Measurements from ENCODE around the gene PPP6R1. TPM values are rescaled to one million over a fixed set of nuclear protein-coding genes. Genes with fewer than 3 reads are reported as not detected.
A peak's percentile ranks its signal among the peaks of the same experiment; 100 is the strongest.
"Not testable (repeated sequence)": the region's sequence is repeated elsewhere in the genome, so short reads cannot be mapped to it uniquely, and the experiment has no call there.

The PPP6R1 gene
- total RNA-seq, 1 donor from 2014 or later = 71.5 TPM

GRCh38 chr19:55206664-55207500, 51.9 kb downstream of the PPP6R1 start:
- H3K9me3 Mint-ChIP-seq = no peaks in the 10 kb centered on the region
- peak overlapping the region; percentile 94 for H3K27ac Mint-ChIP-seq
- H3K27me3 Mint-ChIP-seq = peaks cover 18% of the 10 kb centered on the region
- H3K4me3 Mint-ChIP-seq = peak overlapping the region; percentile 83
- no peaks in the 10 kb centered on the region for H3K36me3 Mint-ChIP-seq
- TF ChIP-seq, protein P1, sequence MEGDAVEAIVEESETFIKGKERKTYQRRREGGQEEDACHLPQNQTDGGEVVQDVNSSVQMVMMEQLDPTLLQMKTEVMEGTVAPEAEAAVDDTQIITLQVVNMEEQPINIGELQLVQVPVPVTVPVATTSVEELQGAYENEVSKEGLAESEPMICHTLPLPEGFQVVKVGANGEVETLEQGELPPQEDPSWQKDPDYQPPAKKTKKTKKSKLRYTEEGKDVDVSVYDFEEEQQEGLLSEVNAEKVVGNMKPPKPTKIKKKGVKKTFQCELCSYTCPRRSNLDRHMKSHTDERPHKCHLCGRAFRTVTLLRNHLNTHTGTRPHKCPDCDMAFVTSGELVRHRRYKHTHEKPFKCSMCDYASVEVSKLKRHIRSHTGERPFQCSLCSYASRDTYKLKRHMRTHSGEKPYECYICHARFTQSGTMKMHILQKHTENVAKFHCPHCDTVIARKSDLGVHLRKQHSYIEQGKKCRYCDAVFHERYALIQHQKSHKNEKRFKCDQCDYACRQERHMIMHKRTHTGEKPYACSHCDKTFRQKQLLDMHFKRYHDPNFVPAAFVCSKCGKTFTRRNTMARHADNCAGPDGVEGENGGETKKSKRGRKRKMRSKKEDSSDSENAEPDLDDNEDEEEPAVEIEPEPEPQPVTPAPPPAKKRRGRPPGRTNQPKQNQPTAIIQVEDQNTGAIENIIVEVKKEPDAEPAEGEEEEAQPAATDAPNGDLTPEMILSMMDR (conservative IDR thresholded peaks at IDR 0.05) = no peak
- DNase-seq (ENCODE audit: extremely low spot score, unreplicated experiment) = no peak
- peaks cover 13% of the 10 kb centered on the region for H3K4me1 Mint-ChIP-seq (ENCODE audit: unreplicated experiment)

DNA sequence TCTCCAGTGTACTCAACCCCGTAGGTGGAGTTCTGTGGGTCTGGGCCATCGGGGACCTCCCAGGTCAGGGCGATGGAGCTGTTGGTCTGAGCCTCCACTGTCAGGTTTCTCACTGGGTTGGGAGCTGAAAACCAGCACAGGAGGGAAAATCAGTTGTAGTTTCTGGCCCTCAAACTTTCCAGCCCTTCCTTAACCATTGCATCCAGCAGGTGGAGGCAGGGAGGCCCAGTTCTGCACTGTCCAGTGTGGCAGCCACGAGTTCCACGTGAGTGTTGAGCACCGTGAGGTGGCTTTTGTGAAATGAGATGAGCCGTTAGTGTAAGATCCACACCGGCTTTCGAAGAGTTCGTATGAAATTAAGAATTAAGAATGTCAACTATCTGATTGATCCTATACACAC, 56.6 kb downstream of the PPP6R1 start:
- DNase-seq (ENCODE audit: extremely low spot score, unreplicated experiment); H3K27ac Mint-ChIP-seq; H3K4me1 Mint-ChIP-seq (ENCODE audit: unreplicated experiment); H3K36me3 Mint-ChIP-seq; H3K9me3 Mint-ChIP-seq; H3K4me3 Mint-ChIP-seq: not testable (repeated sequence)
- H3K27me3 Mint-ChIP-seq = peaks cover 30% of the 10 kb centered on the region
- TF ChIP-seq, protein P1 (conservative IDR thresholded peaks at IDR 0.05) = peak; percentile 35

DNA sequence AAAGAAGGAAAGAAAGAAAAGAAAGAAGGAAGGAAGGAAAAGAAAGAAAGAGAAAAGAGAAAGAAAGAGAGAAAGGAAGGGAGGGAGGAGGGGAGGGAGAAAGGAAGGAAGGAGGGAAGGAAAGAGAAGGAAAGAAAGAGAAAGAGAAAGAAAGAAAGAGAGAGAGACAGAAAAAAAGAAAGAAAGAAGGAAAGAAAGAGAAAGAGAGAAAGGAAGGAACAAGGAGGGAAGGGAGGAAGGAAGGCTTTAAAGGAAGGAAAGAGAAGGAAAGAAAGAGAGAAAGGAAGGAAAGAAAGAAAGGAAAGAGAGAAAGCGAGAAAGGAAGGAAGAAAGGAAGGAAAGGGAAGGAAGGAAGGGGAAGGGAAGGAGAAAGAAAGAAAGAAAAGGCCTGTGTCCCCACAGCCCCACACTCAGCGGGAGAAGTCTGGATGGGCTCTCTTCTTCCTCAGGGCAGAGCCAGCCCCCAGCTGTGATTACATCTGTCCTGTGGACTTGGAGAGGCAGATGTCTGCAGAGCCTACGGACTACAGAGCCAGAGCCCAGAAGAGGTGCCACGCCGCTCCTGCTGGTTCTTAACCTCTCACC, 59.1 kb downstream of the PPP6R1 start:
- Mint-ChIP-seq H3K27ac (no peak overlapping the region), H3K36me3 (no peaks in the 10 kb centered on the region), H3K4me1 (ENCODE audit: unreplicated experiment) (no peaks in the 10 kb centered on the region), H3K27me3 (peaks cover 28% of the 10 kb centered on the region), H3K4me3 (no peak overlapping the region), H3K9me3 (no peaks in the 10 kb centered on the region)
- TF ChIP-seq, protein P1 (conservative IDR thresholded peaks at IDR 0.05) = no peak
- no peak for DNase-seq (ENCODE audit: extremely low spot score, unreplicated experiment)

DNA sequence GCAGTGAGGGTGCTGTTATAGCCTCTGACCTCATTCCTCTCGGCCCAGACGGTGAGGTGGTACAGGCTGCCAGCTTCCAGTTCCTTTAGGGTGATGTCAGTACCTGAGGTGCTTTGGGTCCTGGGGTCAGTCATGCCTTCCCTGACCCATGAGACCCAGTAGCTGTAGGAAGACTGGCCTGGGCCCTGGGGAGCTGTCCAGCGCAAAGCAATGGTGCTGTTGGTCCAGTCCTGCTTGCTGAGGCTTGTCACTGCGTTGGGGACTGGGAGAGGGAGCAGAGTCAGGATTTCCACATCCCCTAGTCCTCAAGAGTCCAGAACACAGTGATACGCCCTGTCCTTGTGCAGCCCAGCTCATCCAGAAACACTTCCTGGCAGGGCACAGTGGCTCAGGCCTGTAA, 60.2 kb downstream of the PPP6R1 start:
- Mint-ChIP-seq H3K4me1 (ENCODE audit: unreplicated experiment) (no peaks in the 10 kb centered on the region), H3K27me3 (peaks cover 25% of the 10 kb centered on the region), H3K4me3 (no peak overlapping the region), H3K36me3 (no peaks in the 10 kb centered on the region), H3K27ac (no peak overlapping the region), H3K9me3 (no peaks in the 10 kb centered on the region)
- TF ChIP-seq, protein P1 (conservative IDR thresholded peaks at IDR 0.05) = no peak
- no peak for DNase-seq (ENCODE audit: extremely low spot score, unreplicated experiment)

DNA sequence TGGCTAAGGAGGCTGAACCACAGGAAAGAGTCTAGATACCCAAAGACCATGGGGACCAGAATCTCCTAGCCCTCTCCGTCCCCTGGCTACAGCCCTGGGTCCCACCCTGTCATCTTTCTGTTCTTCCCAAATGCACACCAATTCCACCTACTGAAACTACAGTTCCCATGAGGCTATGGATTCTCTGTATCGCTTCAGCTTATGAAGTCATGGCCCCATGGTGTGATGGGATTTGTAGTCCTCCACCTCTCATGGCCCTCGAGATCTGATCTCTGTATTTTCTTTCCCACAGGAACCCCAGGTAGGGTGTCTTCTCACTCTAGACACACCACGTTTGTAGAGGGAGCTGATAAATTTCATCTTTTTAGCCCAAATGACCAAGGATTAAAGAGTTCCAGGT, 61.3 kb downstream of the PPP6R1 start:
- no peaks in the 10 kb centered on the region for H3K9me3 Mint-ChIP-seq
- TF ChIP-seq, protein P1 (conservative IDR thresholded peaks at IDR 0.05) = no peak
- no peak overlapping the region for H3K27ac Mint-ChIP-seq

More for the DNA sequence above, 61.3 kb downstream of the PPP6R1 start:
- H3K4me1 Mint-ChIP-seq (ENCODE audit: unreplicated experiment) = no peaks in the 10 kb centered on the region
- peaks cover 25% of the 10 kb centered on the region for H3K27me3 Mint-ChIP-seq
- no peaks in the 10 kb centered on the region for H3K36me3 Mint-ChIP-seq
- no peak overlapping the region for H3K4me3 Mint-ChIP-seq
- DNase-seq (ENCODE audit: extremely low spot score, unreplicated experiment) = no peak
